ENCODE data around the gene AVEN. TPM values are rescaled to one million over a fixed set of nuclear protein-coding genes. Genes with fewer than 3 reads are reported as not detected.

The AVEN gene
- total RNA-seq, 1 donor from 2014 or later: 69.2 TPM

Other genes with a start within 250 kb of the AVEN start
- gene CHRM5, start 70.7 kb downstream of the AVEN start, total RNA-seq: 0.05 TPM in 1 of 2 replicates, not detected in the other
- gene EMC7, start 62.7 kb upstream of the AVEN start, total RNA-seq: 35.5 and 35.7 TPM in 2 replicates
- 3.5 and 3.6 TPM in 2 replicates for gene PGBD4, start 62.9 kb upstream of the AVEN start, total RNA-seq
- 69.8 and 80.0 TPM in 2 replicates for gene KATNBL1, start 170.9 kb upstream of the AVEN start, total RNA-seq
- gene EMC4, start 185.8 kb upstream of the AVEN start, total RNA-seq: 131 and 142 TPM in 2 replicates

Data from myocyte (in vitro differentiated cells).